AG09309 (cell line): Measurements from ENCODE around the gene LRRC1.

Source experiments
- DNase-seq: peaks from one replicate; pipeline ENCODE4 v3.0.0-alpha.2; 2010; ENCODE audit warnings: low read depth
- H3K4me3 ChIP-seq: 2 replicates; pipeline ENCODE4 v1.5.1; 2011; ENCODE audit warnings: mild to moderate bottlenecking, low read depth, low read length, moderate library complexity; ENCODE audit not compliant: control insufficient read depth
- CTCF ChIP-seq: IDR thresholded peaks from 2 replicates; pipeline ENCODE4 v1.5.1; 2011; ENCODE audit warnings: mild to moderate bottlenecking, low read depth, low read length, inconsistent platforms; ENCODE audit not compliant: insufficient read depth, control insufficient read depth; ENCODE audit errors: missing control alignments

LRRC1 gene

GRCh38 chr6:53811746-53812145 lies 16.9 kb downstream of the LRRC1 start:
- no peak overlapping the region for H3K4me3 ChIP-seq
- no peak for TF ChIP-seq CTCF
- no peak for DNase-seq

GRCh38 chr6:53813096-53813495 lies 18.3 kb downstream of the LRRC1 start:
- no peak overlapping the region for H3K4me3 ChIP-seq
- no peak for DNase-seq
- TF ChIP-seq CTCF, result no peak

GRCh38 chr6:53813801-53814200 lies 19.0 kb downstream of the LRRC1 start:
- H3K4me3 ChIP-seq, result no peak overlapping the region
- no peak for TF ChIP-seq CTCF
- no peak for DNase-seq

- no peak for TF ChIP-seq CTCF
- no peak for DNase-seq
- H3K4me3 ChIP-seq, result no peak overlapping the region
These were observed 19.5 kb downstream of the LRRC1 start for GRCh38 chr6:53814353-53814752.

- DNase-seq, result no peak
- no peak overlapping the region for H3K4me3 ChIP-seq
- TF ChIP-seq CTCF, result no peak
These were observed 20.7 kb downstream of the LRRC1 start for GRCh38 chr6:53815381-53816119.

GRCh38 chr6:53818858-53819609 lies 24.2 kb downstream of the LRRC1 start:
- no peak for TF ChIP-seq CTCF

More at GRCh38 chr6:53818858-53819609, 24.2 kb downstream of the LRRC1 start:
- no peak for DNase-seq
- no peak overlapping the region for H3K4me3 ChIP-seq
